ENCODE data around the gene CORO7. TPM values are rescaled to one million over a fixed set of nuclear protein-coding genes. Genes with fewer than 3 reads are reported as not detected.

CORO7 gene
- 9.6 TPM for total RNA-seq

DNA sequence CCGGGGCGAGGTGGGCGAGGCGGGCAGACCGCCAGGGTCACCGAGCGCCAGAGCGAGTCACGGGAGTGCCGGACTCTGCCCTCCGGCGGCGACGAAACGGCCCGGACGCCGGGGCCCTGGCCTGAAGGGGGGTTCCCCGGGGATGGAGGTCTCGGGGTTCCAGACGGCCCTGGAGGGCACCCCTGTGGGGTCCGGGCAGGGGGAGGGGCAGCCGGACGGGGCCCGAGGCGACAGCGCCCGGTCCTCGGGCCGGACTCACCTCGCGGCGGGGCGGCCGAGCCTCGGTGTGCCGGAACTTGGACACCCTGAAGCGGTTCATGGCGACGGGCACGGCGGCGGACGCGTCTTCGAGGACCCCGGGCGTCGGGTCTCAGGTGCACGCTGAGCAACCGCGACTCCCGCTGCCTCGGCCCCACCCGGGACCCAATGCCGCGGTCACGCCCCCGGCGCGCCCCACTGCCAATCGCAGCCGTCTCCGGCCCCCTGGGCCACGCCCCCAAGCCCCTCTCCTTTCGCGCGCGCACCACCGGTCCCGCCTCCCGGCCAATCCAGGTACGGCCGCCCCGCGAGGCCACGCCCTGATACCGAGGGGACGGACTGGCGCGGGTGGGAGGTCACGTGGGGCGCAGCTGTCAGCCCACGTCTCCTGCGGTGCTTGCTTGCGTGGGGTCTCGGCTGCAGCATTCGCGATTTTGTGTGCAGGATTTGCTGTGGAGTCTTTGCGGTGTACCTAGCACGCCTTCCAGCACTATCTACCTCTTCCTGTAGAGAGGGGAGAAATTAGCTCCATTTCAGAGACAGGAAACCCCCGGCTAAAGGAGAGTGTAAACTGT is at the start of gene CORO7:
TSS of gene CORO7 (minus strand) at position 397 of the 833 bp plus-strand sequence. CDS start at position 319, 78 bp downstream.
- DNase-seq (ENCODE audit: low spot score) (peak; percentile 97), ATAC-seq (peak; percentile 95)

- DNase-seq (ENCODE audit: low spot score) (no peak), ATAC-seq (no peak)
These were observed 47.2 kb upstream of the CORO7 start for GRCh38 chr16:4463522-4464163.

DNA sequence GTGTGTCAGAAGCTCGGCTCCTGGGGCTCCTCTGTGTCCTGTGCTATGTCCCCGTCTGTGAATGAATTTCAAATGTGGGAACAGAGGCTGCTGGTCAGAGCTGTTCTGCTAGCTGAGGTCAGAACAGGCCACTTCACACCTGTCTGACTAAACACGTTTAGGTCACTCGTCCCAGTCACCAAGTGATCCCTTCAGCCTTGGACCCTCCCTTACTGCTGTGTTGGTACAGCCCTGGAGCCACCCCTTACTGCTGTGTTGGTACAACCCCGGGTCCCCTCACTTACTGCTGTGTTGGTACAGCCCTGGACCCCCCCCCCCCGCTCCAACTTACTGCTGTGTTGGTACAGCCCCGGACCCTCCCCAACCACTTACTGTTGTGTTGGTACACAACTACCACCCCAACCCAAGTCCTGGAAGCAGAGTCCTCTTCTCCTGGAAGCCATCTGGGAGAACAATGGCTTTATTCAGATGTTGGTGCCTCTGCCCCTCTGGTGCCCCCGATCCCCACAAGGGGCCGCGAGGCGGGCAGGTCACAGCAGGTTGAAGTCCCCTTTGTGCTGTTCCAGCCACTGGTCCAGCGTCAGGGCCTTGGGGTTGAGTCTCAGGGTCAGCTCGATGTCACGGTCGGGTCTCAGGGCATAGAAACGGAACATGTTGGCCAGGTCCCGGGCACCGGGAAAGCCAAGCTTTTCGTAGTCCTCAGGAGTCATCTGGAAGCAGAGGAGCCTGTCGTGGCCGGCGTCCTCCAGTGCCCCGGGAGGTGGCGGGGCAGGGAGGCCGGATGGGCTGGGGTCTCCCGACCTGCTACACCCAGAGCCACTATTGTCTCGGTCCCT is 45.1 kb upstream of the CORO7 start:
- DNase-seq (ENCODE audit: low spot score), result no peak
- no peak for ATAC-seq

GRCh38 chr16:4460936-4461249 is 44.5 kb upstream of the CORO7 start:
- ATAC-seq (no peak), DNase-seq (ENCODE audit: low spot score) (no peak)

GRCh38 chr16:4455951-4456350 is 39.6 kb upstream of the CORO7 start:
- no peak for DNase-seq (ENCODE audit: low spot score)

GRCh38 chr16:4455081-4455480 is 38.7 kb upstream of the CORO7 start:
- DNase-seq (ENCODE audit: low spot score) (no peak), ATAC-seq (no peak)

More at GRCh38 chr16:4455951-4456350, 39.6 kb upstream of the CORO7 start:
- no peak for ATAC-seq

DNA sequence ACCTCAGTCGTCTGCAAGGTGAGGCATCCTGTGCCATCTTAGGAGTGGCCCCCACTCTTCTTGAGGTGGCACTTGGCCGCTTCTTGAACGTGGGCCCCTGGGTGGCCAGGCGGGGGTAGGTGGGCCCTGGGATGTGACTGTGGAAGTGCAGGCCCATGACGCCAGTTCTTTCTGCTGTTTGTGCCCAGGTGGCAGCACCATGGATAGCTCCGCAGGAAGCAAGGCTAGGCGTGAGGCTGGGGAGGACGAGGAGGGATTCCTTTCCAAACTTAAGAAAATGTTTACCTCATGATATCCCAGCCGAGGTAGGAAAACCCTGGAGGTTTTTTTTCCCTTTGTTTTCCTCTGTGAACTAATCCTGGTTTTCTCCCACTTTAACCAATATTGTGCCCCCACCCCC is 38.2 kb upstream of the CORO7 start:
- DNase-seq (ENCODE audit: low spot score) (no peak), ATAC-seq (no peak)

DNA sequence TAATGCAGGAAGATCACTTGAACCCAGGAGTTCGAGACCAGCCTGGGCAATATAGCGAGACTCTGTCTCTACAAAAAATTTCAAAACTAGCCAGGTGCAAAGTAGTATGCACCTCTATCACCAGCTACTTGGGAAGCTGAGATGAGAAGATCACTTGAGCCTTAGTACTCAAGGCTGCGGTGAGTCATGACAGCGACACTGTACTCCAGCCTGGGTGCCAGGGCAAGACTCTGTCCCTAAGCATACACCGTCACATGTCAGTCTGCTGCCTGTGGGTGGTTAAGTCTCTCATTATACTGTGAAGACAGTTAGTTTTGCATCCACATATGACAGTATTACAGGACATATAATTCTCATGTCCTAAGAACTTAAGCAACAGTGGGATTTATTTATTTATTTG is 36.3 kb upstream of the CORO7 start:
- ATAC-seq (no peak), DNase-seq (ENCODE audit: low spot score) (no peak)

- DNase-seq (ENCODE audit: low spot score) (no peak), ATAC-seq (no peak)
These were observed 34.6 kb upstream of the CORO7 start for GRCh38 chr16:4450931-4451519.

DNA sequence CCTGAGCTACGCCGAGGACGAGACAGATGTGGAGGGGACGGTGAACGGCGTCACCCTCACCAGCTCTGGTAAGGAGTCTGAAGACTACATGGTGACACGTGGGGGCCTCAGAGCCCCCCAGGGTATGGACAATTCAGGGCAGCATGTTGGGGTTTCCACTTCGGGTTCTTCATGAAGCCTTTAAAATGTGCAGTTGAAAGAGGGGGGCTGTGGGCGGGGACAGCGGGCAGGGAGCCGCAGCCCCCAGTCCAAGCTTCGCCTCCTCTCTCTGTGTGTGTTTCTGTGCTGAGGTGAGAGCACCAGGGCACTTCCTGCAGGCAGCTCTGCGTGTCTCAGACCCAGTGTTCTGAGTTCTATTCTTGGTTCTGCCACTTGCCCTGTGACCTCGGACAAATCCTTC is 34.0 kb upstream of the CORO7 start:
- no peak for ATAC-seq
- DNase-seq (ENCODE audit: low spot score), result no peak

DNA sequence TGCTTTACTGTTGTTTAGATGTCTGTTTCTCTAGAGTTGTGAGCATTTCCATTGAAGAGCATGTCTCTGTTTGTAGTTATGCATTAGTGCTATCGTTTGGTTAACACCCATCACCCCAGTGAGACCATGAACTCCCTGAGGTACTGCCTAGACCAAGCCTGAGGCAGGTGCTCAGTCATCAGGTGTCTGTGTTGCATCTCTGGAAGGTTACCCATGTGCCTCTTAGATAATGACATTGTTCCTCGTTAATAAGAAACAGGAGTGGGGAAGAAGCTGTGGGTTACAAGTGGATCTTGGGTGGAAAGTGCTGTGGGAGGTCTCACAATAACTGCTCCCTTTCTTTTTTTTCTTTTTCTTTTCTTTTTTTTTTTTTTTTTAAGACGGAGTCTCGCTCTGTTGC is 27.6 kb upstream of the CORO7 start:
- ATAC-seq, result no peak

DNA sequence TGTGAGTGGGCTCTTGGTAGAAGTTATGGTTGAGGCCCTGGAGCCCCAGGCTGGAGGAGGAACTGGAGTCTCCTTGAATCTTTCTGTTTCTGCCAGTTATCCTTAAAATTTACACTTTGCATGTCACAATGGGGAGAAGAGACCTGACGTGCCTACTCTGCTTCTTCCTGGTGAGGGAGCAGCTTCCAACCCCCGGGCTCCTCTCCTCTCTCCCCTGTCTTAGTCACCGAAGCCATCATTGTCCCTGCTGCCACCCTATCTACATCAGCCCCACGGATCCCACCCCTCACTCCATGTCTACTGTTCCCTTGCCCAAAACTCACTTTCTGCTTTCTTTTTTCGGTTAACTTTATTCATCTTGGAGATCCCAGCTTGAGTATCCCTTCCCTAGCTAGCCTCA is 26.9 kb upstream of the CORO7 start:
- no peak for DNase-seq (ENCODE audit: low spot score)
- no peak for ATAC-seq

More for the DNA sequence above, 27.6 kb upstream of the CORO7 start:
- no peak for DNase-seq (ENCODE audit: low spot score)

DNA sequence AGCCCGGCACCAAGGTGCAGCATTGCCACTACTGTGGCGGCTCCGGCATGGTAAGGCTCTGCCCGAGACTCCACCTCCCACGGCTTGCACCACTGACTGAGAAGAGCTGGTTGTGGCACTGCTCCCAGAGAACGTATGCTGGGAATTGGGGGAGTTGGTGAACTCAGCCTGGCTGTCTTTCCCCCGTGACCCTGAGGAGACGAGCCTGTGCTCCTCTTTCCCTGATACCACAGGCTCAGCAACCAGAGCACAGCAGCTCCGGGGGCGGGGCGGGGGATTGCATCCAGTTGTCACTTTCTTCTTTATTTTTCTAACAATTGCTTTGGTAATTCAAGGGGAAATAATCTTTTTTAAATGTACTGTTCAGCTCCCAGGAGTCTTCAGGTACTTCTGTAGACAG is 26.0 kb upstream of the CORO7 start:
- ATAC-seq (no peak), DNase-seq (ENCODE audit: low spot score) (no peak)

GRCh38 chr16:4437366-4437765 is 21.0 kb upstream of the CORO7 start:
- DNase-seq (ENCODE audit: low spot score) (no peak), ATAC-seq (no peak)

DNA sequence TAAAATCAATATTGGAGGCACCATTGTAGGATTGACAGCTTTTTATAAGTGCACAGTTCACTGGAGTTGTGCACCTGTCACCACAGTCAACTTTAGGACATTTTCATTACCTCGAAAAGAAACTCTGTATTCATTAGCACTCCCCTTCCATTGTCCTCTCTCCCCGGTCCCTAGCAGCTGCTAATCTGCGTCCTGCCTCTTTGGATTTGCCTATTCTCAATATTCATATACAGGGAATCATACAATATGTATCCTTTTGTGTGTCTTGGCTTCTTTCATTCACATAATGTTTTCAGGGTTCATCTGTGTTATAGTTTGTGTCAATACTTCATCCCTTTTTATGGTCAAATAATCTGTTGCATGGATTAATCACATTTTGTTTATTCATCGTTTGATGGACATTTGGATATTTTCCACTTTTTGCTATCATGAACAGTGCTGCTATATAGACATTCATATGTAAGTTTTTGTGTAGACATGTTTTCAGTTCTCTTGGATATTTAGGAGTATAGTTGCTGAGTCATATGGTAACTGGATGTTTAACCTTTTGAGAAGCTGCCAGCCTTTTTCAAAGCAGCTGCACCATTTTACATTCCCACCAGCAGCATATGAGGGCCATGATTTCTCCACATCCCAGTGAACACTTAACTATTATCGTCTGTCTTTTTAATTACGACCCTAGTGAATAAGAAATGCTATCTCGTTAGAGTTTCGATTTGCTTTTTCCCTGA is 19.1 kb upstream of the CORO7 start:
- DNase-seq (ENCODE audit: low spot score) (no peak), ATAC-seq (no peak)

DNA sequence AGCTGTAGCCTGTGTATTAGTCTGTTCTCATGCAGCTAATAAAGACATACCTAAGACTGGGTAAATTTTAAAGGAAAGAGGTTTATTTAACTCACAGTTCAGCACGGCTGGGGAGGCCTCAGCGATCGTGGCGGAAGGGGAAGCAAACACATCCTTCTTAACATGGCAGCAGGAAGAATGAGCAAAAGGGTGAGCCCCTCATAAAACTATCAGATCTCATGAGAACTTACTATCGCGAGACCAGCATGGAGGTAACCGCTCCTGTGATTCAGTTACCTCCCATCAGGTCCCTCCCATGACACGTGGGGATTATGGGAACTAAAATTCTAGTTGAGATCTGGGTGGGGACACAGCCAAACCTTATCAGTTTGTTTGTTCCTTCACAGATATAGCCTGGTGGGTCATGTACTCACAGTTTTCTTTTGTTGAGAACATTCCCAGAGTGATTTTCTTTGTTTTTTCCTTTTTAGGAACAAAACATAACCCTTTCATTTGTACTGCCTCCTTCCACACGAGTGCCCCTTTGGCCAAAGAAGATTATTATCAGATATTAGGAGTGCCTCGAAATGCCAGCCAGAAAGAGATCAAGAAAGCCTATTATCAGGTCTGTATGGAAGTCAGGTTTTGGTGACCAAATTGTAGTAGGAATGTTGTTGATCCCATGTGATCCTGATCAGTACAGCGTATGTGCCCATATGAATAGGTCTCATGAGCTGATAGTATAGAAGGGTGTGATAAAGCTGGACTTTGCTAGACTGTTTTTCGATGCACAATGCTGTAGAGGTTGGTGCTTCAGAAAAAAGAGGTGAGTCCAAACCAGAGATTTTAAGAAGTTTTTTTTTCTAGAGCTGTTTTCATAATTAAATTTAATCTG is 17.8 kb upstream of the CORO7 start:
- DNase-seq (ENCODE audit: low spot score) (no peak), ATAC-seq (no peak)

- DNase-seq (ENCODE audit: low spot score) (no peak), ATAC-seq (no peak)
These were observed 16.8 kb upstream of the CORO7 start for GRCh38 chr16:4433228-4433627.

DNA sequence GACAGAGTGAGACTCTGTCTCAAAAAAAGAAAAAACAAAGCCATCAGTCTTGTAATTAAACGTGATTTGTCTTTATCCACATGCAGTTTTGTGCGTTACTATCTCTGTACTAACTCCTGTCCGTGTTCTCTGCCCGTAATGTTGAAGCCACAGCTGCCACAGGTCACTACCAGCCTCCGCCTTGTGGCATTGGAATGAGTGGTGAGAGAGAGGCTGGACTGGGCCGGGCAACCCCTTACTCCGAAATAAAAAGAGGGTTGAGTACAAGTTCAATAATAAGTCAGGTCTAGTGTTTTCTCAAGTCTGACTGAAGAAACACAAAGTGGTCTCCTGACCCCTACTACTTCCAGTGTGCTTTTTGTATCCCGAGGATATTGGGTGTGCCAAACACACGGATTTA is 14.6 kb upstream of the CORO7 start:
- DNase-seq (ENCODE audit: low spot score) (no peak), ATAC-seq (no peak)

DNA sequence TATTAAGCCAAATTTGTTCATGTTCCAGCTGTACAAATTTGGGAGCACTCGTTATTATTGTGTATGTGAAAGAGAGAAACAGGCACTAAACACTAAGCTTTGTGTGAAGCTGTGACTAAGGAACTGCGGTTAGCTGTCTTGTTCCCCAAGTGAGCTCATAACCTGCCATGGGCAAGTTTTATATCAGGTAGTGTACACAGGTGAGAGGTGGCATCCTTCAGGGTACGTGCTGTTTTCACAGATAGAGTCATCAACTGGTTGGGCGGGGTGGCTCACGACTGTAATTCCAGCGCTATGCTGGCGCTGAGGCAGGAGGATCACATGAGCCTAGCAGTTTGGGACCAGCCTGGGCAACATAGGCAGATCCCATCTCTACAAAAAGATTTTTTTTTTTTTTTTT is 12.1 kb upstream of the CORO7 start:
- DNase-seq (ENCODE audit: low spot score) (no peak), ATAC-seq (no peak)
